ENCODE data around the gene SORL1-AS1.

GRCh38 chr11:121465709-121466062, 12.9 kb upstream of the SORL1-AS1 start:
- 0 out of 2 replicates have a peak, but pooled peaks have one; percentile 26 for TF ChIP-seq CTCF (conservative IDR thresholded peaks at IDR 0.05; ENCODE audit: low read length)
- no peak for TF ChIP-seq EZH2phosphoT487 (IDR thresholded peaks at IDR 0.05; ENCODE audit: borderline replicate concordance, low read depth, low read length)
